HG03066 (cell line): ENCODE results near the gene VAV2.

Source experiments
- ATAC-seq: cut with Tn5 transposase; IDR thresholded peaks from one replicate; pipeline ENCODE4 v1.9.1; 2021; ENCODE audit warnings: low read depth; ENCODE audit not compliant: unreplicated experiment

The VAV2 gene

DNA sequence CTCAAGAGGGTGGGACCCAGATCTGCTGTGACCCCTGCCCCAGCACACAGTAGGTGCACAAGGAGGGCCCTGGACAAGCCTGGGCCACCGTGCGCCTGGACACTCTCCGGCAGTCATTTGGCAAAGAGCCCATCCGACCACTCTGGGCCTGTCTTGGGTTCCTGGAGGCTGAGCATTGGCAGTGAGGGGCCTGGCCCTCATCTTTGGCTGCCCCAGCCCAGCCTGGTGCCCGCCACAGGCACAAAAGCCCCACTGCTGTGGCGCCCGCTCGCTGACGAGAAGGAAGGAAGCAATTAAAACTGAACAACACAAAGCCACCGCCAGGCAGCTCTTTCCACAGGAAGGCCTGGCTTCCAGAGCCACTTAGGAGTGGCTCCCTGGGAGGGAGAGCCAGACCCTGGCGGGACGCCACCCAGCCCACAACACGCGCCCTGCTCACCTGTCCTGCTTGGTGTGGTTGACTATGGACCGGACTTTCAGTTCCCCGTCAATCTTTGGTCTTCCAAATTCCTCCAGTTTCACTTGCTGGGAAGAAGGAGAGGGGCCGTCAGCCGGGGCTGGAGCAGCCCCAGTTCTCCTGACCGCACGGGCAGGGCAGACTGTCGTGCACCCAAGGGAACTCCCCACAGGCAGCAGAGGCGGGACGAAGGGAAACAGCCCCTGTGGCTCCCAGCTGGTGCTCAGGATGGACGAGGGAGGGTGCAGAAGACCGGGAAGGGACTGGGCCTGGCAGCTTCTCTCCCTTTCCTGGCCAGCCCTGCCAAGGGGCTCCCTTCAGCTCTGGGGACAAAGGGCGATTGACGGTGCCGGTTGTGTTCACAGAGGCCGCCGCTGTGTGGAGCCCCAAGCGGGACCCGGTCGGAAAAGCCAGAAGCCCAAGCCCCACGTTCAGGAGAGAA is 203.1 kb downstream of the VAV2 start:
- no peak for ATAC-seq

DNA sequence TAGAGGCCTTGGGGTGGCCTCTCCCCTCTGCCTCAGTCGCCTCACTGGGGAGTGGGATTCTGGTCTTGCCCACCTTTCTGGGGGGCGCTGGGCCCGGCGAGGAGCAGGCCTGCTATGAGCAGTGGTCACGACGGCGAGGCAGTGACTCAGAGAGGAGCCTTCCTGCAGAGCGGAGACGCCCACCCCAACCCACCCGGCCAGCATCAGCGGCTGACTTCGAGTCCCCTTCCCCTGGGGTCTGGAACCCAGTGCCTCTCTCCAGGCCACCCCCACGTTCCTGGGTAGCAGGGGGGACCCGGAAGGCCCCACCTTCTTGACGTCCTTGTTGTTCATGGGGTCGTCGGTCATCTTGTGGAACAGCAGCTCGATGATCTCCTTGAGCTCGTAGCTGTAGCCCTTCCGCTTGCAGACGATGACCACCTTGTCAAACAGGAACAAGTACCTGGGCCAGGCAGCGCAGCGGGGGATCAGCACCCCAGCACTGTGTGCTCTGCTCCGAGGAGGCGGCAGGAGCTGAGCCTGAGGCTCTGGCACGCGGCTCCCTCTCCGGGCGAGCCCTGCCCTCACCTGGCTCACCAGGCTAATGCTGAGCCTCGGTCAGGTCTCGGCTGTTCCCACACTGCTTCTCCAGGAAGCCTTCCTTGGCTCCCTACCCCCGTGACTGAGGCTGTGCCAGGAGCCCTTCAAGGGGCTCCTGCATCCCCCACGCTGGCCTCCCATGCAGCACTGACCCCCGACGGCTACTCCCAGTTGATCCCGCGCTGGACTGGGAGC is 203.9 kb downstream of the VAV2 start:
- ATAC-seq: no peak

DNA sequence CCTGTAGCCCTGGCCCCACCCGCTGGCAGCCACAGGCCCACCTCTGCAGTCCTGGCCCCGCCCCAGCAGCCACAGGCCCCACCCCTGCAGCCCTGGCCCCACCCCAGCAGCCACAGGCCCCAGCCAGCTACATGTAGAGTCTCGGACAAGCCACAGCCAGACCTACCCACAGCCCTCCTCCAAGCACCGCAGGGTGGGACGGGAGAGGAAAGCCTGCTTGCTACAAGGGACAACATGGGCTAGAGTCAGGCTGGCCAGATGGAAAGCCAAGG is 204.4 kb downstream of the VAV2 start:
- peak; percentile 68 for ATAC-seq

DNA sequence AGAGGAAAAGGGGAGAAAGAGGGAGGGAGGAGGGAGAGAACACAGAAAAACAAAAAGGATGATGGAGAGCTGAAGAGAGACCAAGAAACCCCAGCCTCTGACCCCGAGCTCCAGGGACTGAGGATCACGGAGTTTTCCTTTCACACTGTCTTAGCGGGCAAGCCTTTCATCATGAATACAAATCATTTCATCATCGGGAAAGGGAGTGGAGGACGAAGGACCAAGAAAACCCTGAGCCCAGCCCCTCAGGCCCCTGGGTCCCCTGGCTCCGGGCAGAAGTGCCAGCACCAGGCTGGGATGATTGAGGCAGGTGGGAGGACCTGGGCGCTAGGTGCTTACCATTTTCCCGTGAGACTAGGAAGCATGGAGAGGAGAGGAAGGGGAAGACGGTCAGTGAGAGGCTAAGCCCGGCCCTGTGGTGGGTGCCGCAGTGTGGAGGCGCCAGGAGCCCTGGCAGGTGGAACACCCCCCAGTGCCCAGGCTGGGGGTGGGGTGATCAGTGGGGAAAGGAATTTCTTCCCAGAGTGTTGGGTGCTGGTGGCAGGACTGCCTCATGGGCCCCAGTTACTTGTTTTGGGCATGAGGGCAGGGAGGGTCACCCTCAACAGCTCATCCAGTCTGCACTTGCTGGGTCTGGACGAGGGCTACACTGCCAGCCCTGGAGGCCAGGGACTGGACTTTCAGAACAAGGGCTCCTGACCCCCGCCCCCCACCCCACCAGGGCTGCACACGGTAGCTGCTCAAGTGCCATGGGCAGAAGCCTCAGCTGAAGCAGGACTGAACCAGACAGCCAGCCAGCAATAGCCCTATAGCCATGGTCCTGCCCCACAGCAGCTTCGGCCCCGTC is 205.0 kb downstream of the VAV2 start:
- ATAC-seq: no peak

DNA sequence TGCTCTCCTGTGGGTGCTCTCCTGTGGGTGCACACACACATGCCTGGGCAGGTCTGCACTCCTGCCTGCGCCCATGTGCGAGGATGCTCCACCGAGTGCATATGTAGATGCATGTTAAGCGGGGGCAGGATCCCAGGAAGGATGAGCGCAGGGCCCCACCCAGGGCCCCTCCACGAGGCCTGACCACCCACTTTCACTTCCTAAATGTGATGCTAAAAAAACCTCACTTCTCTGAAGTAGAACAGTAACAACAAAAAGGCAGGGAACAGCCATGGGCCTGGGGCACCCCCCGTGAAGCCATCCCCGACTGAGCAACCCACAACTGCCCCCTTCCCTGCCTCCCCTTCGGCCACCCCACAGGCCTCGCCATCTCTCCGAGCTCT is 205.8 kb downstream of the VAV2 start:
- no peak for ATAC-seq

DNA sequence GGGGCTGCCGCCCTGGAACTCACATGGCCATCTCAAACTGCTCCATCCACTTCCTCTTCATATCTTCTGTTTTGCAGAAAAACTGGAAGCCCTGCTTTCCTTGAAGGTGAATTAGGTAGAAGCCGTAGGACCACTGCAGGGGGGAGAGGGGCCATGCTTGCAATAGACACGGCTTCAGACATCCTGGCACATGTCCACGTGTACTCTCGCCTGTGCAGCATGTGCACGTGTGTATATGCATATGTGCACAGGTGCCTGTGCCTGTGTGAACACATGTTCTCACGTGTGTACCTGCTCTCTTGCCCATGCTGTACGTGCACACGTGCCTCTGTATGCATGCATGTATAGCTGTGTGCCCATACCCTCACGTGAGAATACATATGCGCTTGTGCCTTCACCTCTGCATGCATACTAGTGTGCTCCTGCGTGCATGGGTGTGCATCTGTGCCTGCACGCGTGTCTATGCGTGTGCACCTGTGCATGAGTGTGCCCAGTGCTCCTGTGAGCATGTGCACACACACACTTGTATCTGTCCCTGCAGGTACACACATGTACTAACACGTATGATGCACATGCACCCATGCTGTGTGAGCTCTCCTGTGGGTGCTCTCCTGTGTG is 206.3 kb downstream of the VAV2 start:
- ATAC-seq: no peak

DNA sequence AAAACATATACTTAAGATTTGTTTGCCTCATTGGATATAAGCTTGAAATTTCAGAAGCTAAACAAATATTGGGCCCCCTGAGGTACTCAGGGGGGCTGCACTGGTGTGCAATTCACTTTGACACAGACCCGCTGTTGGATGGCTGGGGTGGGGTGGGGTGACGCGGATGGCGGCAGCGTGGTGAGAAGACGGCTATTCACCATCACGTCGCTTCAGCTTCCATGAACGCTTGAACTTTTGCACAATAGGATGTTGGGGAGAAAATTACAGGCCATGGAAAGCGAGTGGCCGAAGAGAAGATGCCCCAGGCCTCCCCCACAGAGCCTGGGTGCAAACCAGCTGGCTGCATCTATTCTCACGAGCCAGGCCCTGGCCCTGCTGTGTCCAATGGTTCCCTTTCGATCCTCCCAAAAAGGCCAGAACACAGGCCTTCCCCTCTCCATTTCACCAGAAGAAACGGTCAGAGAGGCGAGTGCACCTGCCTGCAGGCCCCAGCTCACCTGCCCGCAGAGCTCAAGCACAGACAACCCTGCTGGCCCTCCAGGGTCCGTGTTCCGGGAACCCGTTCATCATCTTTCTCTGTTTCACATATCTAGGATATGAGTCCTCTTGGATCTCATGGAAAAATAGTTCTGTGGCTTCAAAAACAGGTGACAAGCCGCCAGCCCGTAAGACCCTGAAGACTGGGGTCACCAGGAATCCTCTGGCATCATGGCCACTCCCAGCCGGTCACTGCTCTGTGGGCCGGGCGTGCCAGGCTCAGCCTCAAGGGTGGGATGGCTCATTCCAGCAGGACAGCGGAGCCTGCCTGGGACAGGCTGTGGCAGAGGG is 207.2 kb downstream of the VAV2 start:
- no peak for ATAC-seq

DNA sequence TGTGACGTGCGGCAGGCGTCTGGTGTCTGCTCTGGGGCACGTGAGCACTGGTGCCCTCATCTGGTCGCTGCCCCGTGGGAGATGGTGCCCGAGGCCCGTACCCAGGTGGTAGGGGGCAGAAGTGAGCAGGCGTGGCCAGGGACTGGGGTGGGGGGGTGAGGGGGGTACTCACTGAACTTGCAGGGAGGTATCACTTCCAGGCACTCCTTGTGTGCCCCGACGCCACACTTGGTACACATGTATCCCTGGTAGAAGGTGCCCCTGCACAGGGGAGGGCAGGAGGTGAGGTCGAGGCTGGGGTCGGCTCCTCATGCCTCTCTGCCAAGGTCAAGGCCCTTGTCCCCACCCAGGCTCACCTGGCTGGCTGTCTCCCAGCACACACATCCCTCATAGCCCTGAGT is 208.8 kb downstream of the VAV2 start:
- no peak for ATAC-seq

DNA sequence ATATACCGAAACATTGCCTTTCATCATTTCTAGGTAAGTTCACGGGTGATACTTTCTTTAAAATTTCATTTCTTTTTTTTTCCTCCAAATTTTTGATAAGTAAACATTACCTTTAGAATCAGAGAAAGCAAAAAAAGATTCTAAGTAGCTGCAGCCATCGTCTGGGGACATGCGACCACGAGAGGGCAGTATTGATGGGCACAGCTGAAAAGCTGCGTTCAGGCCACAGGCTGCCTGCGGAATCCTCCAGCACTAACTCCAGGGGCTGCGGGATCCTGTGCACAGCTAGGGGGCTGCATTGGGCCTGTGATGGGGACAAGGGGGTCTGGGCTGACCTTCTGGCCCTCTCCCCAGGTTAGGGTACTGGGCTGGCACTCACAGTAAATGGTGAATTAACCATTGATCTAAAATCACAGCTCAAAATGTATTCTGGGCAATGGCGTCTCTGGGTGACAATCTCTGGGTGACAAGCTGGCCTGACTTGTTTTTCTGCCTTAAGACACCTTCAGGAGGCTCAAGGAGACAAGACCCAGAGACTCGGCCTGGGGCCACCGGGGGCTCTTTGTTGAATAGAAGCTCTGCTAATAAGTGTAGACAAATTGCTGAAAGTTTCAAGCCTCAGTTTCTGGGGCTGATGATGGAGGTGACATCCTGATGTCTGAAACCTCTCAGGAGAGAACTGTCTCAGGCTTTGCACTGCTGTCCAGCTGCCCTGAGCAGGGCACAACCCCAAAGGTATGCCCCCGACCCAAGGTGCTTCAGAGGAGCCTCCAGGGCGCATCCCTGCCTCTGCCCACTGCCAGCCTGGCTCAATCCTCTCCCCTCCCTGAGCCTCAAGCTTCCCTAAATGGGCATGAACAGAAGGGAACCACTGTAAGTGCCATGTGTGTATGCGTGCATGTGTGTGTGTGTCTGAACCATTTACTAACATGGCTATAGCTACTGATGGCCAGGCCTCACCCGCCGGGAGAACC is 209.7 kb downstream of the VAV2 start:
- ATAC-seq: no peak

DNA sequence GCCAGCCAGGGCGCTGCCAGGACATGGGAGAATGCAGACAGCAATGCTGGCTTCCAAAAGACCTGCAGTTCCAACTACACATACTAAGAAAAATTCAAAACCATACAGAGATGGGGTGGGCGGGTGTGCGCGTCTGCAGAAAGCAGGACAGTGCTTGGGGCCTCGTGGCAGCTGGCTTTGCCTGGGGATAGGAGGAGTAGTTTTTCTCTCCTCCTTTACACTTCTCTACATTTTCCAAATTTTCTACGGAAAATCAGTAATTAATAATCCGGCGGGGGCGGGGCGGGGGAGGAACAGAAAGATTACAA is 210.3 kb downstream of the VAV2 start:
- ATAC-seq: no peak

DNA sequence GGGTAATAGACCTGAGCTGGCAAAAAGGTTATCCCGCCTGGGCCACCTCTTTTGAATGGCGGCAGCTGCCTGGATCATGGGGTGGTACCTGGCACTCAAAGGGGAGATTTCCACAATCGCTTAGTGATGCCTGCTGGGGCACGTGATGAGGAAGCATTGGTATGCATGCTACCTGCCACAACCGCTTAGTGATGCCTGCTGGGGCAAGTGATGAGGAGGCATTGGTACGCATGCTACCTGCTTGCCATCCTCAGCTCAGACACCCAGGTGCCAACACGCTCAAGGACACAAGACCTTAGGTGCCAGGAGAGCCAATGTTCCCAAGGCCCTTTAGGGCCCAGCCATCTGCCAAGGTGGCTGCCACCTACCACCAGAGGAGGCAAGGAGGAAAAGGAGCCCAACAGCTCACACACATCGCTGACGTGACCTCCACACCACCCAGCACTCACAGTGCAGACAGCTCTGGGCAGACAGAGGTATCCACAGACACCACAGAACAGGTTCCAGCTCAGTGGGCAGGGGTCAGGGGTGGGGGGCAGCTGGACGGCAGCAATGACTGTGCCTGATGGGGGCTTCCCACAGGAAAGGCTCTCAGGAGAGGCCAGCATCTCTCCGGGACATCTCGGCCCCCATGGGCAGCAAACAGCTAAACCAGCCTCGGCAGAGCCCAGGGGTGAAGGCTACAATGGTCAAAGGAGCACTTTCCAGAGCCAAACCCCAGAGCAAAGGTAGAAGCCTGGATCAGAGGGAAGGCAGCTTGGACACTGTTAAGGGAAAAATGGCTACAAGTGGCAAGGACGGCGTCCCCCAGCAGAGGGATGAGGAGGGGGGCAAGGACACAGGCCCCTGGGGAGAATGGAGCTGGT is 210.9 kb downstream of the VAV2 start:
- ATAC-seq: no peak

DNA sequence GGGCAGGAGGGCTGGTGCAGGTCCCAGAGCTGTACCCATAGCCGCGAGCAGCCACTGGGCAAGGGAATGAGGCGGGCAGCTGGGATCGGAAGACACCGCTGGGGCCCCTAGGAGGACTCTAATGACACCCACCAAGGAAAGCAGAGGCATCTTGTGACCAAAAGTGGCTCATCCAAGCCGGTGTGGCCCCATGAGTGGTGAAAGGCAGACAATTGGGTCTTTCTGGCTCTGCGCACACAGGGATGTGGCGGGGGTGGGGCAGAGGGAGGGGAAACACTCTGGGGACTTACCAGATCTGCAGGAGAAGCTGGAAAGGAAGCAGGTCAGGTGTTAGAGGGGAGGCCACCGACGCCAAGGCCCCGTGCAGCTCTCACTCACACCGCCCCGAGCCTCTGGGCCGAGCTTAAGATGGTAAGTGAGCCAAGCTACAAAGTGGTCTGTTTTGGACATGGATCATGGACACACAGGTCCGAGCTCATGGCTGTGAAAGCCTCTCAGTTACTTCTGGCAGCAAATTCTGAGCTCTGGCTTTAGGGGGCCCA is 211.6 kb downstream of the VAV2 start:
- ATAC-seq: no peak

DNA sequence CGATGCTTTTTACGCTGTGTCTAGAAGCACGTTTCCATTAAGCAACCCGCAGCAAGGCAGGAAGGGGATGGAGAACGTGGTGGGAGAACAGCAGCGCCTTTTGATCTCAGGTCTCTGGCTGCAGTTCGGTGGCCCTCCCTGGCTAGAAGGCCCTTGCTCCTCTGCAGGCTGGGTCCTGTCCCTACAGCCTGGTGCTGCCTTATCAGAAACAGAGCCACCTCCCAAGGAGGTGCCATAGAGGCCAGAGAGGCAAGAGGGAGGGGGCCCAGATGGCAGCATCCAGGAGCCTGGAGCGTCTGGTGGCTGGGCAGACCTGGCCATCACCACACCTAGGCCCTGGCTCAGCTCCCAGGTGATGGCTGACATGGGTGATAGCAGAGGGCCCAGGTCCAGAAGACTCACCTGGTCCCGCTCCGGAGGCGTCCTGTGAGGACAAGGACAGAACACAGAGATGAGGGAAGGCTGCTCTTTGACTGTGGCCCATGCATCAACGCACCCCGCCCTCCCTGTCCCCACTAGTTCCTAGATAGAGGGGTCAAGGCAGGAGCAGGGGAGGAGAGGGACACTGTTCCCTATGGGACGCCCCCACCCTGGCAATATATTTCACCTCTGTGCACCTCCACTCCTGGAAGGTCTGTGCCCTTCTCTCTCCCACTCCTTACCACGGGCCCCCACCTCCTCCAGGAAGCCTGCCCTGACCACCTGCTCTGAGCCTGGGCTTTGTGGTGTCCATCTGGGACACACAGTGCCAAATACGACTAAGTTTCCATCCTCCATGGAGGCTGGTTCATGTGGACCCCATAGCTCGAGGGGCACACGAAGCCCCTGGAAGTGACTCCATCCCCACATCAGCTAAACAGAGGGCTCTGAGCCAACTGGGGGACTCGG is 212.4 kb downstream of the VAV2 start:
- ATAC-seq: no peak

DNA sequence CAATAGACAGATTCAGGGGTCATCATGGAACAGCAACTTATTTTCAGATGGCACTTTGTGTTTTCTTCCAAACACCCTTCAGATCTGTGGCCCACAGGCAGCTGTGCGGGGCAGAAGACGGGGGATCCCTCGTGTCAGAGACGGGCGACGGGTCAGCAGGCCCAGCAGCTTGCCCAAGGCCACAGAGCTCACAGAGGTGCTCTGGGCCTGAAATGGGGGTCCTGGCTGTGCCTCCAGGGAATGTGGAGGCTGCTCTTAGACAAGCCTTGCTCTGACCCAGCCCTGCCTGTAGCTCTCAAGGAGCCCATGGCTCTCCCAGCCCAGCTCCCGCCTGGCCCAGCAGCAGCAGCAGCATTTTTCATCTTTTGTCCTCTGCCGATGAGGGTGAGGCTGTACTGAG is 213.0 kb downstream of the VAV2 start:
- ATAC-seq: no peak

DNA sequence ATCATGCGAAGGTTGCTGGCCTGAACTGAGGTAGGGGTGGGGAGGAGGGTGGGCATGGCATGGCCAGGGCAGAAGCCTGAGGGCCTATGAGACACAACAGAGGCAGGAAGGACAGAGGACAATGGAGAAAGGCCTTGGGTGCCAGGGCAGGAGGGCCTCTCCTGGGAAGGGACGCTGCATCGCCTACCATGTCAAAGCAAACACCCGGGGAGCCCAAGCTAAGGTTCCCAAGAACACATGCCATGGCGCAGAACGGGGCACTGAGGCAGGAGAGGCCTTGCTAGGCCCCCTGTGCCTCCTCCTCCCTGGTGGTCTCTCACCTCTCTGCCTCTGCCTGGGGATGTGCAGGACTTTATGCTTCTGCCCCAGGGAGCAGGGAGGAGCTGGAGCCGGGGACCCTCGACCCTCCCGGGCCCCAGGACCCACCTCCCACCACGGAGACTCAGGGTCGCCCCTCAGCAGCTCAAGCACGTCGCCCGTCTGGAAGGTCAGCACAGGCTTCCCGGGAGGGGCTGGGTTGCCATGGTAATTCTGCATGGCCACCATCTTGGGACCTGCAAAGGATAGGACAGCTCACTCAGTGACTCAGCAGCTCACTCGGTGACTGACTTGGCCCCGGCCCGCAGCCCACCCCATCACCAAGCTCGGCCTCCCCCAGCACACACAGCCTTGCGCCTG is 213.6 kb downstream of the VAV2 start:
- ATAC-seq: no peak

DNA sequence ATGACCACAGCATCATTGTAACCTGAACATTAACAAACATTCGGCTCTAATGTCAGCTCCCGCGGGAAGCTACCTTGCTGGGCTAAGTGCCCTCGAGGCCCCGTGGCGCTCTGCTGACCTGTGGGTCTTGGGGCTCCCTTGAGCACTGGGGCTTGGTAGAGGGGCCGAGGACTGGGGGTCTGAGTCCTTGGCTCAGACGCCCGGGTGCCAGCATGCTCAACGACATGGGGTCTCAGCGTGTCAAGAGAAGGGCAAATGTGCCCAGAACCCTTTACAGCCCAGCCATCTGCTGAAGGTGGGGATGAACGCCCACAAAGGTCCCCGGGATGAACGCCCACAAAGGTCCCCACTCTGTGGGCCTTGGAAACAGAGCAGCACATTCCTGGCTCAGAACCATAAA is 214.3 kb downstream of the VAV2 start:
- ATAC-seq: no peak
